ENCODE data around the gene OR2A12.

- TF ChIP-seq CTCF (IDR thresholded peaks at IDR 0.05) (no peak), POLR2A (IDR thresholded peaks at IDR 0.05) (no peak)
Measured at GRCh38 chr7:144086730-144087129, 652 bp downstream of the OR2A12 start.

Measured in adrenal gland (tissue), 5 donors.